ENCODE results near the gene LPP.

- TF ChIP-seq EZH2phosphoT487 (IDR thresholded peaks at IDR 0.05; ENCODE audit: low read length) (no peak), CTCF (IDR thresholded peaks at IDR 0.05; ENCODE audit: low read length) (no peak)
Measured at GRCh38 chr3:188455748-188456147, 301.8 kb downstream of the LPP start.

Data from MM.1S (cell line).